GM21723 (cell line): ENCODE measurements around the gene APBA2.

Experiments
- ATAC-seq: cut with Tn5 transposase; IDR thresholded peaks from one replicate; pipeline ENCODE4 v1.9.1; 2021; ENCODE audit warnings: mild to moderate bottlenecking, moderate library complexity; ENCODE audit not compliant: unreplicated experiment

Gene APBA2

DNA sequence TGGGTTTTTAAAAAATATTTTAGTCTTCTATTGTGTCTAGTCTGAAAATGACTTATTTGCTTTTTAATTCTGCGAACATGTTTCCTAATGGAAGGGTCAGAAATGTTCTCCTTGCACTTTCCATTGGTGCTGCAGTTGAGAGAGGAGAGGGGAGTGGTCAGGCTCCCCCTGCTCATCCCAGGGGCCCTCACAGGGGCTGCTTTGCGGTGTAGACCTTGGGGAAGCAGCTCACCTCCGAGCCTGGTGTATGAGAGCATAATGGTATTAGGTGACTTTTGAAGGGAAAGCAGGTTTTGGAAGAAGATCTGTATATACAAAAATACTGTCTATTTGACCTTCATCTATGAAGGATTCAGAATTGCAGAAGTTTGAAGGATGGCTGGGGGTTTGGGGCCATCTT lies 28.3 kb downstream of the APBA2 start:
- no peak for ATAC-seq

DNA sequence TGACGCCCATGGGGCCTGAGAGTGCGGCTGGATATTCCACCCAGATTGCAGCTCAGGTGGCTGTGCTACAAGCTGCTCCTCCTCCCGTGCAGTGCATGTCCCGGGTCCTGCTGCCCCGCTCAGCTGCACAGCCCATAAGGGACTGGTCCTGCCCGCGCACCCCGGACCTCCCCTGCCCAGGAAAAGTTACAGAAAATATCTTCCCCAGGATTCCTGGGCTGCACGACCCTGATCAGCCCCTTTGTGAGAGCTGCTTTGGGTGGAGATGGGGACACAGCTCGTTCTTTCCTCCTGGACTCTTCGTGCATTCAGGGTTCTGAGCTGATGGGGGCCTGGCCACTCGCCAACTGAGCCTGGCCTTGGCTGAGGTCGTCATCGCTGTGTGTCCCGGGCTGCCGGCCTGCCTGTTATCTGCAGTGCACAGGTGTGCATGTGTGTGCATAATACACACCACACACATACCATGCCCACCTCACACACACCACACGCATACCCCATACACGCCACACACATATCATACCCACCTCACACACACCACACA lies 28.8 kb downstream of the APBA2 start:
- no peak for ATAC-seq

DNA sequence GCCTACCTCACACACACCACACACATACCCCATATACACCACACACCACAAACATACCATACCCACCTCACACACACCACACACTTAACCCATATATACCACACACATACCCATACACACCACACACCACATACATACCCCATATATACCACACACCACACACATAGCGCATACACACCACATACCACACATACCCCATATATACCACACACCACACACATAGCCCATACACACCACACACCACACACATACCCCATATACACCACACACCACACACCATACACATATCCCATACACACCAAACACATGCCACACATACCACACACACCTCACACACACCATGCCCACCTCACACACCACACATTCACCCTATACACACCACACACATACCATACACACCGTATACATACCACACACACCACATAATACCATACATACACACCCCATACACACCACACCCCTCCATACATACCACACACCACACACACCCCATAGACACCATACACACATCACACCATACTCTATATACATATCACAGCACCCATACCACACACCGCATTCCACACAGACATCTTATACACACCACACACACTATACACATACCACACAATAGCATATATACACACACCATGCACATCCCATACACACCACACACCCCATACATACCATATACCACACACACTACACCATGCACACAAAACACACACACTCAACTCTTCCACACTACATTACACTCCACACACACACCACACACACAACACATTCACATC lies 29.5 kb downstream of the APBA2 start:
- no peak for ATAC-seq

DNA sequence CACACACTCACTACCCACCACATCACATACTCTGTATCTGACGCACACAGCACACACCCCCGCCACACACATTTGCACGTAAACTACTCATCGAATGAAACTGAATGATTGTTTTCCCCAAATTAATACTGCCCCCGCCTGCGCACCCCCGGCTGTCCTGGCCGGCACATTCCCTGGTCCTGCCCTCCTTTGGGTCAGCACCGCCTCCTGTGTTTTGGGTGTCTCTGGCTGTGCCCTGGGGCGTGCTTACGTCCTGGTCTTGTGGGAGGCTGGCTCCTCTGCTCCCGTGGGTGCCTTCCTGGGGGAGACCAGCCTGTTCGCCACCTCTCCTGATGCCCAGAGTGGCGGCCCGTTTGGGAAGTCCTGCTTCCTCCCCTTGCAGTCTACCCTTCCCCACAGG lies 30.2 kb downstream of the APBA2 start:
- no peak for ATAC-seq

DNA sequence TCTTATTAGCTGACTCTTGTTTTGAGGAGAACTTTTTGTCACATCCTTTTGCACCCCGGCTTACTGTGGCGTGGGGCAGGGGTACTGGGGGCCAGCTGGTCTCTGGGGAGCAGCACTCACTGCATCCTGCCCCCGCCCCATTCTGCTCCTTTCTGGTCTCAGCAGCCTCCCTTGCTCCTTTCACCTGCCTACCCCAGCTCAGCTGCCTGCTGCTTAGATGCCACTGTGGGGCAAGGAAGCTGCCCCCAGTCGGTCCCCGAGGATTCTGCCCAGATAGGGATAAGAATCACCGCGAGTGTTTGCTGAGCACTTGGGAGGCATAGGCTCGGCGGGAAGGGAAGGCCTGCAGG lies 32.0 kb downstream of the APBA2 start:
- no peak for ATAC-seq

- ATAC-seq, result no peak
These were observed 32.6 kb downstream of the APBA2 start for GRCh38 chr15:28918141-28918983.

- ATAC-seq, result no peak
These were observed 33.4 kb downstream of the APBA2 start for GRCh38 chr15:28919201-28919635.

- ATAC-seq, result no peak
These were observed 34.2 kb downstream of the APBA2 start for GRCh38 chr15:28919679-28920655.

- ATAC-seq, result no peak
These were observed 35.1 kb downstream of the APBA2 start for GRCh38 chr15:28920781-28921331.

DNA sequence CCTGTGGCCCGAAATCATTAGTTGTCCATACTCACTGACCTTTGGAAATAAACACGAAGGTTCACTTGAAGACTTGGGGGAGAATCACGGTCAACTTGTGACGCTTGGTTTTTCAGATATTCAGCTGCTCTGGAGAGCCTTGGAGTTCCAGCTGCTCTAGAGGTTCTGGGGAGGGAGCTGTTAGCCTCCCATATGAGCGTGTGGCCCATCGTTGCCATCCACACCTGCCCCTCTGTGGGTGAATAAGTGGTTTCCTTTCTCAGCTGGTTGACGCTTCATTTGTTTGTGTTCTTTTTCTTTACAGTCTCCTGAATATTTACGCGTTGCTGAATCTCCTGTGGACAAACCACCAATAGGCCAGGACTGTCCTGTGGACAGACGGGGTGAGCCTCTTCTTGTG lies 35.6 kb downstream of the APBA2 start:
- no peak for ATAC-seq

- ATAC-seq, result no peak
These were observed 36.3 kb downstream of the APBA2 start for GRCh38 chr15:28921919-28922706.

GRCh38 chr15:28922707-28923012 lies 36.9 kb downstream of the APBA2 start:
- no peak for ATAC-seq

- ATAC-seq, result no peak
These were observed 38.0 kb downstream of the APBA2 start for GRCh38 chr15:28923726-28924280.

DNA sequence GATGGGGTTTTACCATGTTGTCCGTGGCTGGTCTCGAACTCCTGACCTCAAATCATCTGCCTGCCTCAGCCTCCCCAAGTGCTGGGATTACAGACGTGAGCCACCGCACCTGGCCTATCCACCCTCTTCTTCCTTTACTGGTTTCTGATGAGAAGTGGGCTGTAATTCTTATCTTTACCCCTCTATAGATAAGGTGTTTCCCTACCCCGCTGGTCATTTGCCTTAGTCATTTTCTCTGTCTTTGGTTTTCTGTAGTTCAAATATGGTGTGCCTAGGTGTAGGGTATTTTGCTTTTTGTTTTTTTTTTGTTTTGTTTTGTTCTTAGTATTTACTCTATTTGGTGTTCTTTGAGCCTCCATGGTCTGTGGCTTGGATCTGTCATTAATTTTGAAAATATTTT lies 41.3 kb downstream of the APBA2 start:
- ATAC-seq, result no peak

DNA sequence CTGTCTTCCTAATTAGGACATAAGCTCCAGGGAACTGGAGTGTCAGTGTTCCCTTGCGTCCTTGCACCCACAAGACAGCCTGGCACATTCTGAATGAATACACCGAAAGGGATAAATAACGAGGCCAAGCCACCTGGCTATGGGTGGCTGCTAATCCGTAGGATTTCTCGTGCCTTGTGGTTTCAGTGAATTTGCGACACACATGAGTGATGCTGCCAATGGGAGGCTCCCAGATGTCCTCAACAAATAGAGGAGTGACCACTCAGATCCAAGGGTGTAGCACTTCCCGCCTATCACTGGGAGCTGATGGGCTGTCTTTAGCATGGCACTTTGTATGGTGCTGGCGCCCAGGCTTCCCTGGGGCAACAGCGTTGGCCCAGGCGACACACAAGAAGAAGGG lies 43.4 kb downstream of the APBA2 start:
- no peak for ATAC-seq

GRCh38 chr15:28930011-28930410 lies 44.2 kb downstream of the APBA2 start:
- ATAC-seq, result no peak

DNA sequence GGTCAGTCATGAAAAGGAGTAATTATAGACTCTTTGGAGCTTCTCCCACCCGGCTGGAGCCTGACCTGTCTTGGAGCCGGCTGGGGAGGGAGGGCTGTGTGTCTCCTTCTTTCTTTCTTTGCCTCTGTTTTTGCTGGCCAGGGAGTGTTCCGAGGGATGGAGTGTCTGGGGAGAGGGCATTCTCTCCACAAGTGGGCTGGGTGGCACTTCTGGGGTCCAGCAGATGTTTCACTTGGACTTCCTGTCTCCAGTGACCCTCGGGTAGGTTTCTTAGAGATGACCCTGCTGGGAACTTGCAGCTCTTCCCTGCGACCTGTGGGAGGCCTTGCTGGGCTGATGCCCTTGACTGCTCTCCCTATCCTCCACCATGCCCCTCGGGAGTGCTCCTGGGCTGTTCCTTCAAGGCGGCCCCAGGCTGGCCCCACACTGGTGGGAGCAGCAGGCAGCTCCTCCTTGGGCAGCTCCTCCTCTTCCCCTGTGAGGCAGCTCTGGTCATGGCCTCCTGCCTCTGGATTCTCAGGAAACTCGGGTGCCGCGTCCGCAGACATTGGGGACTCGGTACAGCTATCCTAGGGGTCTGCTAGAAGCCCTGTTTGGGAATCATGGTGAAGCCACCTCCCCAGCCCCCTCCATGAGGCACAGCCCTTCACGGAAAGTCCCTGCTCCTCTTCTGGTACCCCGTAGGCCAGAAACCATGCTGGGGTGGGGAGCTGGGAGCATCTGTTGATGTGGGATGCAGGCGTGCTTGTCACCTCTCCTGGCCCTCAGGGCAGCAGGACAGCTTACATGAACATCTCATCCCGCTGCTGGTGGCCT lies 44.9 kb downstream of the APBA2 start:
- ATAC-seq, result no peak

- no peak for ATAC-seq
These were observed 46.1 kb downstream of the APBA2 start for GRCh38 chr15:28931828-28932227.

- ATAC-seq, result no peak
These were observed 46.6 kb downstream of the APBA2 start for GRCh38 chr15:28932361-28932760.
